IMR-90 (cell line): ENCODE data around the gene NEK6. TPM values are rescaled to one million over a fixed set of nuclear protein-coding genes. Genes with fewer than 3 reads are reported as not detected.

ENCODE experiments used
- ATAC-seq: fragments of 200-7000 bp; cut with Tn5 transposase; 2 replicates; pipeline ENCODE4 v1.9.1; 2020; ENCODE audit warnings: low read depth, mild to moderate bottlenecking, moderate library complexity
- BruUV-seq: library from RNA; stranded (reverse); fragments of 400-500 nt; replicated peaks from 2 replicates; lab custom pipeline; 2021; lab: Mats Ljungman, UMichigan
- CTCF ChIA-PET: fragments of 300-600 bp; formaldehyde crosslinking; extraction: SDS; loops from one replicate; lab custom pipeline; 2021; ENCODE audit warnings: antibody characterized with exemption; lab: Yijun Ruan, JAX
- POLR2A ChIA-PET: fragments of 300-600 bp; sonication (Branson Sonifier 250); formaldehyde crosslinking; loops from one replicate; lab custom pipeline; 2022; ENCODE audit warnings: antibody characterized with exemption; ENCODE audit not compliant: unreplicated experiment; lab: Charles Lee
- DNase-seq: peaks from one replicate; pipeline ENCODE4 v3.0.0; 2013
- H2AFZ ChIP-seq: replicated peaks from 2 replicates; pipeline ENCODE3; 2013; ENCODE audit warnings: low read length, mild to moderate bottlenecking; ENCODE audit not compliant: poor library complexity
- H2AK5ac ChIP-seq: 2 replicates; pipeline ENCODE4 v1.6.1; 2013; ENCODE audit warnings: low read depth, low read length, inconsistent platforms
- H2AK9ac ChIP-seq: replicated peaks from 2 replicates; pipeline ENCODE3; 2013; ENCODE audit warnings: mild to moderate bottlenecking, low read depth, low read length, moderate library complexity; ENCODE audit not compliant: poor library complexity
- H2BK120ac ChIP-seq: 2 replicates; pipeline ENCODE4 v1.6.1; 2013; ENCODE audit warnings: low read depth, low read length, inconsistent platforms
- H2BK15ac ChIP-seq: 3 replicates; pipeline ENCODE4 v1.6.1; 2013; ENCODE audit warnings: low read depth, low read length, inconsistent platforms
- H2BK20ac ChIP-seq: 2 replicates; pipeline ENCODE4 v1.6.1; 2013; ENCODE audit warnings: low read depth, mild to moderate bottlenecking, inconsistent platforms, low read length, moderate library complexity
- H2BK5ac ChIP-seq: 2 replicates; pipeline ENCODE4 v1.6.1; 2013; ENCODE audit warnings: mild to moderate bottlenecking, low read depth, low read length, inconsistent platforms; ENCODE audit not compliant: poor library complexity, severe bottlenecking
- H3K14ac ChIP-seq: replicated peaks from 2 replicates; pipeline ENCODE4 v1.6.1; 2013; ENCODE audit warnings: low read depth, low read length, inconsistent platforms
- H3K18ac ChIP-seq: 2 replicates; pipeline ENCODE4 v1.6.1; 2013; ENCODE audit warnings: low read depth, low read length, control low read depth
- H3K23ac ChIP-seq: 2 replicates; pipeline ENCODE4 v1.6.1; 2013; ENCODE audit warnings: low read depth, low read length, inconsistent platforms
- H3K27ac ChIP-seq: 2 replicates; pipeline ENCODE4 v1.5.1; 2013; ENCODE audit warnings: mild to moderate bottlenecking, control low read depth, low read length; ENCODE audit not compliant: insufficient read depth
- H3K27me3 ChIP-seq: 2 replicates; pipeline ENCODE4 v1.6.1; 2013; ENCODE audit warnings: low read length; ENCODE audit not compliant: control insufficient read depth, insufficient read depth
- H3K36me3 ChIP-seq: 2 replicates; pipeline ENCODE4 v1.6.1; 2013; ENCODE audit warnings: low read length, mixed read lengths; ENCODE audit not compliant: control insufficient read depth, insufficient read depth
- H3K4ac ChIP-seq: 2 replicates; pipeline ENCODE4 v1.6.1; 2013; ENCODE audit warnings: low read depth, low read length, inconsistent platforms
- H3K4me1 ChIP-seq: 2 replicates; pipeline ENCODE4 v1.6.1; 2013; ENCODE audit warnings: low read length, mixed read lengths; ENCODE audit not compliant: control insufficient read depth, insufficient read depth
- H3K4me2 ChIP-seq: 2 replicates; pipeline ENCODE4 v1.6.1; 2013; ENCODE audit warnings: low read depth, mild to moderate bottlenecking, control low read depth, low read length, moderate library complexity
- H3K4me3 ChIP-seq: 2 replicates; pipeline ENCODE4 v1.5.1; 2013; ENCODE audit warnings: low read depth, mild to moderate bottlenecking, control low read depth, low read length, moderate library complexity; ENCODE audit not compliant: insufficient read depth
- H3K56ac ChIP-seq: 2 replicates; pipeline ENCODE4 v1.6.1; 2013; ENCODE audit warnings: low read length, inconsistent platforms; ENCODE audit not compliant: insufficient read depth; ENCODE audit errors: extremely low read depth
- H3K79me1 ChIP-seq, 2 experiments: 2 replicates each; pipeline ENCODE4 v1.6.1; 2013; ENCODE audit warnings: low read length in 2 of 2, inconsistent platforms in 1 of 2, low read depth in 1 of 2
- H3K9ac ChIP-seq: 2 replicates; pipeline ENCODE4 v1.6.1; 2013; ENCODE audit warnings: low read depth, low read length, control low read depth
- H3K9me1 ChIP-seq: 2 replicates; pipeline ENCODE4 v1.6.1; 2013; ENCODE audit warnings: low read length, inconsistent platforms; ENCODE audit not compliant: insufficient read depth
- H3K9me3 ChIP-seq: 2 replicates; pipeline ENCODE4 v1.6.1; 2013; ENCODE audit warnings: low read length; ENCODE audit not compliant: control insufficient read depth, insufficient read depth
- H4K20me1 ChIP-seq: 2 replicates; pipeline ENCODE4 v1.6.1; 2013; ENCODE audit warnings: low read length, inconsistent platforms; ENCODE audit not compliant: insufficient read depth
- H4K5ac ChIP-seq: 2 replicates; pipeline ENCODE4 v1.6.1; 2013; ENCODE audit warnings: mild to moderate bottlenecking, low read depth, low read length, control low read depth
- H4K8ac ChIP-seq, 2 experiments: 2 replicates each; pipeline ENCODE4 v1.6.1; 2013; ENCODE audit warnings: low read depth in 2 of 2, low read length in 2 of 2, control low read depth in 1 of 2, inconsistent platforms in 1 of 2
- H4K91ac ChIP-seq: 2 replicates; pipeline ENCODE4 v1.6.1; 2013; ENCODE audit warnings: low read depth, low read length, inconsistent platforms; ENCODE audit not compliant: insufficient read depth
- CEBPB ChIP-seq: IDR thresholded peaks from 2 replicates; pipeline ENCODE4 v1.6.1; 2012; ENCODE audit warnings: low read depth, low read length, improper control_type of control experiment
- CHD1 ChIP-seq: IDR thresholded peaks from 2 replicates; pipeline ENCODE4 v1.6.1; 2012; ENCODE audit warnings: low read depth, low read length, improper control_type of control experiment
- FOS ChIP-seq: fragments of 150-350 bp; IDR thresholded peaks from 2 replicates; pipeline ENCODE4 v1.6.1; 2016; ENCODE audit warnings: low read depth, low read length
- MAFK ChIP-seq: IDR thresholded peaks from 2 replicates; pipeline ENCODE4 v1.6.1; 2012; ENCODE audit warnings: low read depth, low read length, improper control_type of control experiment
- MXI1 ChIP-seq: IDR thresholded peaks from 2 replicates; pipeline ENCODE4 v1.6.1; 2012; ENCODE audit warnings: low read depth, mild to moderate bottlenecking, low read length, moderate library complexity, borderline replicate concordance
- RAD21 ChIP-seq: IDR thresholded peaks from 2 replicates; pipeline ENCODE4 v1.6.1; 2012; ENCODE audit warnings: low read length, improper control_type of control experiment
- RFX5 ChIP-seq: IDR thresholded peaks from 2 replicates; pipeline ENCODE4 v1.8.0; 2012; ENCODE audit warnings: low read depth, mild to moderate bottlenecking, low read length, moderate library complexity
- SMC3 ChIP-seq: fragments of 150-350 bp; IDR thresholded peaks from 2 replicates; pipeline ENCODE4 v1.6.1; 2016; ENCODE audit warnings: low read depth, mild to moderate bottlenecking, antibody characterized with exemption, low read length, moderate library complexity
- USF2 ChIP-seq: fragments of 150-350 bp; IDR thresholded peaks from 2 replicates; pipeline ENCODE4 v1.6.1; 2017; ENCODE audit warnings: mild to moderate bottlenecking, antibody characterized with exemption, low read length, low read depth
- WGBS, 2 experiments: methylation state at CpG; one replicate each; pipeline versions ENCODE4 v1.1.5 to v1.1.7; 2013; ENCODE audit warnings: missing lambda C conversion rate in 2 of 2; ENCODE audit not compliant: insufficient read length in 1 of 2; ENCODE audit errors: extremely low coverage in 2 of 2; 5-methylcytosine and 5-hydroxymethylcytosine counted together
- dilution Hi-C: fragments of 300-500 bp; cut with HindIII; formaldehyde crosslinking; loops from one replicate; pipeline ENCODE4 v1.14.3; 2018; ENCODE audit warnings: low sequenced_read_pairs; ENCODE audit not compliant: unreplicated experiment
- in situ Hi-C: fragments of 300-500 bp; cut with MboI; formaldehyde crosslinking; loops from 3 replicates; pipeline ENCODE4 v1.14.3; 2019; ENCODE audit warnings: low sequenced_read_pairs, inconsistent platforms, mixed read lengths
- intact Hi-C: fragments of 100-400 bp; cut with micrococcal nuclease; formaldehyde crosslinking; loops from 2 replicates; pipeline ENCODE4 v1.10.0; 2022
- polyA plus RNA-seq, 3 experiments: library from polyadenylated mRNA; depleted of rRNA; stranded (reverse); fragments of >200 nt; gene quantifications; 2 replicates each; pipeline ENCODE4 v1.2.3, GENCODE V29; 2012; ENCODE audit warnings: low replicate concordance in 1 of 3
- total RNA-seq: library from RNA; depleted of rRNA; stranded (reverse); fragments of >200 nt; gene quantifications from 2 replicates; pipeline ENCODE4 v1.2.3, GENCODE V29; 2012
- TF ChIP-seq, protein P1 (sequence below): fragments of 150-350 bp; IDR thresholded peaks from 2 replicates; pipeline ENCODE4 v1.6.1; 2016; ENCODE audit warnings: low read depth, mild to moderate bottlenecking, low read length, moderate library complexity, borderline replicate concordance

Gene NEK6
- total and polyA plus RNA-seq, 2 of the 4 experiments (the other 2 are of a cell fraction), result 79.9 to 112 TPM

GRCh38 chr9:124364141-124364540 is 106.4 kb downstream of the NEK6 start:
- WGBS, 2 experiments, result 100% methylated on average over 1 of the region's 4 CpGs; no CpG with 5 or more reads in 1 of the 2 experiments
- intact Hi-C loops (no loop called here), in situ Hi-C loops (no loop called here), dilution Hi-C loops (no loop called here)
- Histone ChIP-seq H2BK15ac (no peak overlapping the region), H3K14ac (no peak overlapping the region), H3K9me3 (no peaks in the 10 kb centered on the region), H3K56ac (no peak overlapping the region), H2BK20ac (no peak overlapping the region), H2AFZ (no peak overlapping the region), H3K23ac (no peak overlapping the region), H3K79me1 (peaks cover 25 to 91% of the 10 kb centered on the region in 2 experiments), H3K4me1 (peaks cover 18% of the 10 kb centered on the region), H3K27ac (no peak overlapping the region), H2AK9ac (no peak overlapping the region), H4K91ac (no peak overlapping the region), H2BK120ac (no peak overlapping the region), H3K4ac (no peak overlapping the region), H3K36me3 (peaks cover 13% of the 10 kb centered on the region), H4K5ac (no peak overlapping the region), H3K4me2 (no peak overlapping the region), H3K9ac (no peak overlapping the region), H4K8ac (no peak overlapping the region), H3K18ac (no peak overlapping the region), H2BK5ac (no peak overlapping the region), H3K4me3 (no peak overlapping the region), H4K20me1 (peaks cover 83% of the 10 kb centered on the region), H3K27me3 (no peaks in the 10 kb centered on the region), H3K9me1 (peaks cover 44% of the 10 kb centered on the region), H2AK5ac (no peak overlapping the region)
- no TSS peak for BruUV-seq
- DNase-seq (no peak), ATAC-seq (no peak)
- ChIA-PET POLR2A (no interaction called here), CTCF (no interaction called here)
- TF ChIP-seq CEBPB (no peak), MXI1 (no peak), SMC3 (no peak), CHD1 (no peak), FOS (no peak), USF2 (no peak), RAD21 (no peak), RFX5 (no peak), MAFK (no peak)
- TF ChIP-seq, protein P1, sequence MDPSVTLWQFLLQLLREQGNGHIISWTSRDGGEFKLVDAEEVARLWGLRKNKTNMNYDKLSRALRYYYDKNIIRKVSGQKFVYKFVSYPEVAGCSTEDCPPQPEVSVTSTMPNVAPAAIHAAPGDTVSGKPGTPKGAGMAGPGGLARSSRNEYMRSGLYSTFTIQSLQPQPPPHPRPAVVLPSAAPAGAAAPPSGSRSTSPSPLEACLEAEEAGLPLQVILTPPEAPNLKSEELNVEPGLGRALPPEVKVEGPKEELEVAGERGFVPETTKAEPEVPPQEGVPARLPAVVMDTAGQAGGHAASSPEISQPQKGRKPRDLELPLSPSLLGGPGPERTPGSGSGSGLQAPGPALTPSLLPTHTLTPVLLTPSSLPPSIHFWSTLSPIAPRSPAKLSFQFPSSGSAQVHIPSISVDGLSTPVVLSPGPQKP, result no peak
